Anterior cingulate cortex (tissue), 58 donors: ENCODE results near the gene ZNF831.

ENCODE experiments used
- DNase-seq, 58 donors: peaks; one replicate each; lab custom pipeline; 2025; lab: John Stamatoyannopoulos, UW

ZNF831 gene

GRCh38 chr20:59139998-59140397 lies 23.6 kb upstream of the ZNF831 start:
- DNase-seq: no peak

- DNase-seq: no peak
Measured at GRCh38 chr20:59141818-59142581, 21.6 kb upstream of the ZNF831 start.

GRCh38 chr20:59143326-59143725 lies 20.3 kb upstream of the ZNF831 start:
- no peak for DNase-seq

- no peak for DNase-seq
Measured at GRCh38 chr20:59144179-59144830, 19.3 kb upstream of the ZNF831 start.

GRCh38 chr20:59144831-59145196 lies 18.8 kb upstream of the ZNF831 start:
- no peak for DNase-seq

GRCh38 chr20:59145247-59145923 lies 18.2 kb upstream of the ZNF831 start:
- no peak for DNase-seq

- DNase-seq: peak in 23 of 58 donors; percentile 5 to 60 (median 36)
Measured at GRCh38 chr20:59145924-59146779, 17.5 kb upstream of the ZNF831 start.

GRCh38 chr20:59146780-59147565 lies 16.6 kb upstream of the ZNF831 start:
- peak in 1 of 58 donors; percentile 12 for DNase-seq

- DNase-seq: no peak
Measured at GRCh38 chr20:59147586-59147985, 16.0 kb upstream of the ZNF831 start.

GRCh38 chr20:59148701-59149493 lies 14.7 kb upstream of the ZNF831 start:
- no peak for DNase-seq

GRCh38 chr20:59149678-59150504 lies 13.7 kb upstream of the ZNF831 start:
- DNase-seq: no peak

GRCh38 chr20:59150821-59151251 lies 12.8 kb upstream of the ZNF831 start:
- DNase-seq: no peak

- no peak for DNase-seq
Measured at GRCh38 chr20:59151391-59151790, 12.2 kb upstream of the ZNF831 start.

GRCh38 chr20:59151820-59152219 lies 11.8 kb upstream of the ZNF831 start:
- no peak for DNase-seq

- no peak for DNase-seq
Measured at GRCh38 chr20:59152559-59153354, 10.9 kb upstream of the ZNF831 start.

GRCh38 chr20:59153355-59153681 lies 10.3 kb upstream of the ZNF831 start:
- DNase-seq: peak in 55 of 58 donors; percentile 14 to 87 (median 67)

GRCh38 chr20:59153832-59154231 lies 9.8 kb upstream of the ZNF831 start:
- no peak for DNase-seq
